GM04503 (cell line): ENCODE data around the gene GZF1.

Source experiments
- DNase-seq: peaks from one replicate; pipeline ENCODE4 v3.0.0-alpha.2; 2012; ENCODE audit warnings: low read depth

The GZF1 gene

DNA sequence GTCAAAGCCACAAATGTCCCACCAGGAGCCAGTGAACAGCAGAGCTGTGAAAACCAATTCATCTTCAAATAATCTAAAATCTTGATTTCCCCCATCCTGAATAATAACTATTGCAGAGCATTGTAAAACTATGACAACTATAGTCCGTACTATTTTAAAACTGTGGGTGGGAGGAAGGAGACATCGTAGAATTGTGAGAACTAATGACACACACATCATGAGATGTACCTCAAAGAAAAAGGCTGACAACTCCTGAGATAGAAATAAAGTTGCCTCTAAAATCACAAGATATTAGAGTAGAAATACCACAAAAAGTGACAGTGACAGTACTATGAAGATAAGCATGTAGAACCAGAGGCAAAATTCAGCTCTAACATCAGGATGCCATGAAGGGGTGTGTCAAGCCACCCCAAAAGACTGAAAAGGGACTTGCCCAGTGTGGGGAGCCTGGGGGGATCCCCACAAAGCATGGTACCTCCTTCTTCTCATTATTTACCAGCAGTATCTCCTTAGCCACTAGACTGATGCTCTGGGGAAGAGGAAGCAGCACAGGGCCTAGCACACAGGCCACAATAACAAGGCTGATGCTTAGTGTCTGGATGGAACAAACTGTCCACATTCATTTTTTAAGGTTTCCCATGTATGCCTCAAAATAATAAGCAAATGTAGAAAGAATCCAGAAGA, 45.9 kb downstream of the GZF1 start:
- no peak for DNase-seq

DNA sequence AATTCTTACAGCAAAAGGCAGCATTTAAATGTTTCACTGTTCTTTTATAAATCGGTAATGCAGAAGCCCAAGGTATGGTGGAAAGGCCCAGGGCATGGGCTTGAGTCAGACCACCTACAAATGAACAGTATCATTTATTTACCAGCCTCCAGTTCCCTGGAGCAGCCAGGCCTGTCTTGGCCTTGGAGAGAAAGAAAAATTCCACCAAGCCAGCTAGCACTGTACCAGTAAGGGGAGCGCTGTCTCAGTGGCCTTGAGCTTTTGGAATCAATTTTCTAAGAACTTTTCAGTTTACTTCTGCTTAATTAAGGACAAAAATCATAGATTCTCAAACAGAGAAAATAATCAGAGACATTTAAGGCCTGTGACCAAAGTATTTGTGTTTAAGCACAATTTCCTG, 47.0 kb downstream of the GZF1 start:
- no peak for DNase-seq

DNA sequence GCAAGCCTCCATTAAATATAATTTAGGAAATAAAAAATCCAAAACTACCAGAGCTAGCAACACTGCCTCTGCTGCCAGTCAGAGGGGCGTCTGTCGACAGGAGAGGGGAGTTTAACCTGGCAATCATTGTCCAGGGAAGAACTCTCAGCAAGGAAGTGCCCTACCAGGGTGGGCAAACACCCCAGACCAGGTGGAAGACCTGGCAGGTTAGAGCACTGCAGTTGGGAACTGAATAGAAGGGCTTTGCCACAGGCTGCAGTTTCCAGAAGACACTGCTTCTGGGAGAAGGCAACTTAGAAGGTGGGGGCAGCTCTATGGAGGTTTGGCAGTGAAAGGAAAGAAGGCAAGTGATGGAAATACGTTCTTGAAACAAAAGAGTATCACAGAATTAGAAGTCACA, 47.8 kb downstream of the GZF1 start:
- DNase-seq = no peak

DNA sequence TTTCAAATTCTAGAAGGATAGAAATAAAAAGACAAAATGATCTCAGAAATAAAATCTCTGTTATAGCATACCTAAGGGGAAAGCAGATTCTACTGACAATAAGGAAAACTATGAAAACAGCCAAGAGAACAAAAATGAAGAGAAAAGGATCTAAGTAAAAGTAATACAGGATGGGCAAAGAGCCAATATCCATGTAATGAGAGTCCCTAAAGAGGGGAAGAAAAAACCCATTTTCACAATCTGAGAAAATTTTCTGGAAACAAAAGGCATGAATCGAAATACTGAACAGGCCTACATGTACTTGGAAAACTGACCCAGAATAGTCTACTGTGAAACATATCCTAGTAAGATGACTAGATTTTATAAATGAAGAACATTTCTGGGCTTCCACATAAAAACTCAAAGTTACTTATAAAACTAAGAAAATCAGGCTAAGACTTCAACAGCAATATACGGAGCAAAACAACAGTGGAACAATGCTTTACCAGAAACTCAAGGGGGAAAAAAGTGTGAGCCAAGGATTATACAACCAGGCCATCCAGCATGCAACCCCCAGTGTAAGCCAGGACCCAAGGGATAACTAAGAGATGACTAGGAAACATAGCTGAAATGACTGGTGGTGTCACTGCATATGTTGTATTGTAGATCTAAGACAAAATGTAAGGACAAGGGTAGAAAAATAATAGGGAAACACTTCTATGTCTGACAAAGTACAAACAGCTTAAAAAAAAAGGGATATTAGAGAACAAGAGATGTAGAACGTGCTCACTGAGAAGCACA, 49.1 kb downstream of the GZF1 start:
- DNase-seq = no peak

DNA sequence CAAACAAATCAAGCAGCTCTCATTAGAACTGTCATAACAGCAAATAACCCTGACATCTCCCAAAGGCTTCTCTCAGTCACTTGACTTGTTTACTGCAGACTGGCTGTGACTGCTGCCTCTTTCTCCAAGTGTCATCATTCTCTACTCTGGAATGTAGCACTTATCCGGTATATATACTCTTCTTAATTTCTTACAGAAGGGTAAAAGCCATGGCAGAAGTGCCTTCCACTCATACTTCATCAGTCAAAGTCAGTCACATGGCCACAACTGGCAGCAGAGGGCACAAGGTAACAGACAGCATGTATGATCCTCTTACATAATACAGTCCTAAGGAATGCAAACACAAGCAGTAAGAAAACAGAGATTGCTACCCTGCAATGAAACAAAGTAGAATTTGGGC, 50.0 kb downstream of the GZF1 start:
- DNase-seq = no peak

DNA sequence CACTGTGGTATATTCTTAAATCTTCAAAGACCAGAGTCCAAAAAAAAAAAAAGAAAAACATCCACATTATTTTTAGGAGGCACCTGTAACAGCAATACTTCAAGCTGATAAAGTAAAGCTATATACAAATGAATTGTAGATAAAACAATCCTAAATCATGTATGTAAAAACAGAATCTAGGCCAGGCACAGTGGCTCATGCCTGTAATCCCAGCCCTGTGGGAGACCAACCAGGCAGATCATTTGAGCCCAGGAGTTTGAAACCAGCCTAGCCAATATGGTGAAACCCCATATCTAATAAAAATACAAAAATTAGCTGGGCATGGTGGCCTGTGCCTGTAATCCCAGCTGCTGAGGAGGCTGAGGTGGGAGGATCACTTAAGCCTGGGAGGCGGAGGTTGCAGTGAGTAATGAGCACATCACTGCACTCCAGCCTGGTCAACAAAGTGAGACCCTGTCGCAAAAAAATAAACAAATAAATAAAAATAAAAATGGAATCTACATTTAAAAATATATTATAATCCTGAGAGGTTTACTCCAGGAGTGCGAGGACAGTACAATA, 52.0 kb downstream of the GZF1 start:
- no peak for DNase-seq

DNA sequence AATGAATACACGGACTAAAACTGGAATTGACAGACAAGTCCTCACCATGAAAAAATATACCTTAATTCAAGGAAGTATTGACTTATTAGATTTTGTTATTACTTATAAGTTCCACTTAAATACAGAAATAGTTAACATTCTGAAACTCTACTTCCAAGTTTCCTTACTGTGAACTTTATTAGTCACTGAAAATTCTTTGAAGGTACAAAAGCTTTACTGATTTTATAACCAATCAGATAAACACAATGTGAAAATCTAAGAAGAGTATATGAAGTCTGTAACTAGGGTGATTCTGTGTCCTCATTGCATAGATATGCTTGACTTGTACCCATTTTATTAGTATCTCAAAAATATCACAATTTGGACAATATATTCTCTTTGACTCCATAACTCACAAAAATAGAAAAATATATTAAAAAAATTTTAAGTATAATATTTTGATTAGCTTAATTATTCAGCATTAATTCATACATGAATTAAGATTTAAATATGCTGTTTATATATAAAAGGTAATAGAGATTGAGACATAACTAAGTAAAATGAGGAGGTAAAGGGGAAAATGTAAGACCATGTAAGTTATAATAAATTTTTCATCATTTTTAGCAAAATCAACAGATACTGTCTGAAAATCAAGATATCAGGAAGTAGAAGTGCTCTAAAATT, 52.7 kb downstream of the GZF1 start:
- no peak for DNase-seq

DNA sequence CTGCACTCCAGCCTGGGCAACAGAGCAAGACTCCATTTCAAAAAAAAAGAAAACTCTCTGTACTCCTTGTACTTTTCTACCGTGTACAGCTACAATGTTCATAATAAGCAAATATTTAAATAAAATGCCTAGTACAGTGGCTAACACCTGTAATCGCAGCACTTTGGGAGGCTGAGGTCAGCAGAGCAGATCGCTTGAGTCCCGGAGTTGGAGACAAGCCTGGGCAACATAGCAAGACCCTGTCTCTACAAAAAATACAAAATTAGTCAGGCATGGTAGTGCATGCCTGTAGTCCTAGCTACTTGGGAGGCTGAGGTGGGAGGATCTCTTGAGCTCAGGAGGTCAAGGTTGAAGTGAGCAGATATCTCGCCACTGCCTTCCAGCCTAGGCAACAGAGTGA, 53.6 kb downstream of the GZF1 start:
- no peak for DNase-seq

DNA sequence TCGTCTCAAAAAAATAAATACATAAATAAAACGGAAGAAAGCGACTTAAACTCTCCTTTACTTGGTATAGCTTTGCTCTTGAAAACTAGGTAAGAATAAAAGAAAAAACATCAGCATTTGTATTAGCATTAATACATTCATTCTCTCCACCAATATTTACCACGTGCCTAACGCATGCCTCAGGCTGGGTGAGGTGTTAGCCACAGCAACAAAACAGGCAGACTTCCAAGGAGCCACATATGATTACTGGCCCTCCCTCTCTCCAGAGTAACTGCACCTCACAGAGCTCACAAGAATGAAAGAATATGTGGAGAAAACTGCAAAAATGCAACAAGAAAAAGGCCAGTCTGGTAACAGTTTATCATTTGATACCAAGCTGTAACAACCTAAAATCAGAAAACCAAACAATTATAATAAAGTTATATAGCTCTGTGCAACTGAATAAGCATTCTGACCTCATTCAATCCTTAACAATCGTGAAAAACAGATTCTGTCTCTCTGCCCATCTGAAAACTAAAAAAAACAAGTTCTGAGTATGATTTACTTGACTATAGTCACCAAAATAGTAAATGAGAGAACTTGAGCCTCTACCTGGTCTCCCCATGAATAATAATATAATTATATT, 54.1 kb downstream of the GZF1 start:
- no peak for DNase-seq

DNA sequence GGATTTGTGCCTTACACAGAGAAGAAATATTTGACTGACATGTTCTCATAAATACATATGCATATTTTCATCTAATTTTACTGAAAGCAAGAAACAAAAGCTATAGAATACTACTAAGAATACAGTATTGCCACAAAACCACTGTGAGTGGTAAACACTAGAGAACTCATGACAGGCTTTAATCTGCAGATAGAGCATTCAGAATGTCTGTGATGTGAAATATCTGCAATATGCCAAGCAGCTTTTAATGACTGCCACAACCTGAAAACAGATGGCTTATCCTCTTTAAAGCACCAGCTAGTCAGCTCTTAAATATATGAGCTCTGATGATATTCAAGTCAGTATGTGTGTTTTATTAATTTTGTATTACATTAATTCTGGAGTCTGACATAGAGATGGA, 55.9 kb downstream of the GZF1 start:
- no peak for DNase-seq

DNA sequence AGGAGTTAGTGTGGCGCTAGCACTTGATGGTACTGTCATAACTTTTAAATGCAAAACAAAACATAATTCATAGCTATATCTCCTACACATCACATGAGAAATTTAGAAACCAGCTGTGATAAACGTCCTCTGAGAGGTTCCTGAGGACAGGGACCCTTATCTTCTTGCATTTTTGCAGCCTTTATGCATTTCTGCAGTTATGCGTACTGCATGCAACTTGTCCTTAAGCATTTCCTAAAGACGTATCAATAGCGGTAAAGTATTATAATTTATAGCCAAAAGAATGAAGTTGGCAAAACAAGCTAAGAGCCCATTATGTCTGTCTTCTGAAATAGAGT, 57.6 kb downstream of the GZF1 start:
- no peak for DNase-seq

DNA sequence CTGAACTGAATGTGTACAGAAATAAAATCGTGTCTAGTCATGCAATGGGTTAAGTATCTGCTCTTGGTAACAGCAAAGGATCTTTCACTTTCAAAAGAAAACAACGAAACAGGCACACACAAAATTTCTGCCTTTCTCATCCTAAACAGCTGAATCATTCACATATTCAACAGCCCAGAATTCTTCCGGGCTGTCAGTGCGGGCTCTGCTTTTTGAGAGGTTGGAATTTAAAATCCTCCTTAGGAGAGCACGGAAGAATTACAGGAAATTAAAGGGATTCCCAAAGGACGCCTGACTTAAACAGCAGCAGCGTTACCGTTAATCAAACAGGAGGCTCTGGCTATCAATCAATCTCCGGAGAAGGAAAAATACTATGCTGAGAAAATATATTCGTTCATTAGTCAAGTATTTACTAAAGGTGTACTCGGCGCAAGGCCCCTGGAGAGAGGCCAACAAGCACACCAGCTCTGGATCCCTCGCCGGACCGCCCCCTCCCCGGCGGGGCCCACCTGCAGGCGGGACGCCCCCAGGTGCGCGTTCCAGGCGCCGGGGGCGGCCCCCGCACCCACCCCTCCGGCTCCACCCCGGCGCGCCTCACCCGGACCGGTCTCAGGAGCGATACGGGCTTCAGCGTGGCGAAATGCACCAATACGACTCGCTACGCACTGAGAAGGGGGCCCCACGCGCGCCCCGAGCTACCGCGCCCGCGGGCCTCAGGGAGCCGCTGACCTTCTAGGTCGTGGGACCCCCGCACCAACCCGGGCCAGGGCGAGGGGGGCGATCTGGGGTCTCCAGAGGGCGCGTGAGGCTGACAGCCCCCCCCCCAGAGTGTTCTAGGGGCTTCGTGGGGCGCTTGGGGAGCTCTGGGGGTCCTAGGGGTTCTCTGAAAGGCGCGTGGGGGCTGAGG, 58.3 kb downstream of the GZF1 start:
- peak; percentile 49 for DNase-seq

DNA sequence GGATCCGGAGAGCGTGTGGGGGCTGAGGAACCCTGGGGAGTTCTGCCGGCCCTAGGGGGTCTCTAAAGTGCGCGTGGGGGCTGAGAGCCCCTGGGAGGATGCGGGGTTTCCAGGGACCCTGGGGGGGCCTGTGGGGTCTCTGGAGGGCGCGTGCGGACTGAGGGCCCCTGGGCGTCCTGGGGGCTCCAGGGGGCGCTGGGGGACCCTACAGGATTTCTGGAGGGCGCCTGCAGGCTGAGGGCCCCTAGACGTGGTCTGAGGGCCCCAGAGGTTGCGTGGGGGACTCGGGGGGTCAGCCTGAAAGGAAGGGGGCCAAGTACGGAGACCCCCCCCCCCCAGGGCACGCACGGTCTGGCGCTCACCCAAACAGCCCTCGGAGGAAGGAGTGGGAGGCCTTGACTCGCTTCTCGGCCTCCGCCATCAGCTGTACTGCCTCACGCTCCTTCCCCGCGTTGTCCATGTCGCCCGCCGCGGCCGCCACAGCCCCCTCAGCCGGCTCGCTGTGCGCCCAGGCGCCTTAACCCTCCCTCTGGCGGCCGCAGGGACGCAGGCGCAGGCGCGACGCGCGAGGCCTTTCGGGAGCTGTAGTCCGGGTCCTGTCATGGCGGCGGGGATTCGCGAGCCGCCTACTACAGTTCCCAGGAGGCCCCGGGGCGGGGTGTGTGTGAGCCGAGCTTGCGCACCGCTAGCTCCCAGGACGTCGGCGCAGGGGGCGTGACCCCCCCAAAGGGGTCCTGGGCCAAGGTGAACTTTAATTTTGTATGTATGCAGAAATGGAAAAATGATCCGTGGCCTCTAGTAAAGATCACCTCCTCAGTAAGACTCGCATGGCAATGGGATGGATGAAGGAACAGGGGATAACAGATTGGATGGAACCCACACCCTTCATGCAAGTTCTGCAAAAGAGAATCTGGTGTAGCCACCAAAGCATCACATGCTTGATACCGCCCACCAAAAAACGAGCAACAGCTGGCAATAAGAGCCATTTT, 59.3 kb downstream of the GZF1 start, which contains the start of gene NAPB:
Gene NAPB, minus strand, starts transcription at position 546 of the 989 bp plus-strand sequence. Its CDS starts 86 bp downstream, at position 460.
- DNase-seq = no peak
